ENCODE results near the gene CACNA1I.

The CACNA1I gene

DNA sequence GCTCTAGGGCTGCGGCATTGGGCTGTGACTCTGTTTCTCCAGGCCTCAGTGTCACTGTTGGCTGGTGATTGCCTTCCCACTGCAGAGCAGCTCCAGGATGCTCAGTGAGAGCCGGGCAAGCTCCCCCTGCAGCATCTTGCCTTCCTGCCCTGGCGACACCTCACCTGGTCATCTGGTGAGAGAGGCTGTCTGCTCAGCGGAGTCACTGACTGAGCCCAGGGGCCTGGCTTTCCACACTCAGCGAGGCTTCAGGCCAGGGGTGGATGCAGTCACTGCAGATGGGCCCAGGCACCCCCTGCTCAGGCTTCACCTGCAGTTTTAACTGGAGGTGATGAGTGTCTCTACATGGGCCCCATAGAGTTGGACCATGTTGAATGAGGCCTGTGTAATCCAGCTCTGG is 136.8 kb downstream of the CACNA1I start:
- H3K27me3 ChIP-seq (replicated peaks; ENCODE audit: control insufficient read depth, insufficient read depth, low read length) = no peaks in the 10 kb centered on the region; the same call in none of the 2 replicates
- TF ChIP-seq, protein P1, sequence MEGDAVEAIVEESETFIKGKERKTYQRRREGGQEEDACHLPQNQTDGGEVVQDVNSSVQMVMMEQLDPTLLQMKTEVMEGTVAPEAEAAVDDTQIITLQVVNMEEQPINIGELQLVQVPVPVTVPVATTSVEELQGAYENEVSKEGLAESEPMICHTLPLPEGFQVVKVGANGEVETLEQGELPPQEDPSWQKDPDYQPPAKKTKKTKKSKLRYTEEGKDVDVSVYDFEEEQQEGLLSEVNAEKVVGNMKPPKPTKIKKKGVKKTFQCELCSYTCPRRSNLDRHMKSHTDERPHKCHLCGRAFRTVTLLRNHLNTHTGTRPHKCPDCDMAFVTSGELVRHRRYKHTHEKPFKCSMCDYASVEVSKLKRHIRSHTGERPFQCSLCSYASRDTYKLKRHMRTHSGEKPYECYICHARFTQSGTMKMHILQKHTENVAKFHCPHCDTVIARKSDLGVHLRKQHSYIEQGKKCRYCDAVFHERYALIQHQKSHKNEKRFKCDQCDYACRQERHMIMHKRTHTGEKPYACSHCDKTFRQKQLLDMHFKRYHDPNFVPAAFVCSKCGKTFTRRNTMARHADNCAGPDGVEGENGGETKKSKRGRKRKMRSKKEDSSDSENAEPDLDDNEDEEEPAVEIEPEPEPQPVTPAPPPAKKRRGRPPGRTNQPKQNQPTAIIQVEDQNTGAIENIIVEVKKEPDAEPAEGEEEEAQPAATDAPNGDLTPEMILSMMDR (IDR thresholded peaks at IDR 0.05; ENCODE audit: insufficient read depth, low read length, poor library complexity, severe bottlenecking) = no peak
- no peak overlapping the region for H3K4me3 ChIP-seq (replicated peaks; ENCODE audit: low read depth, low read length)
- H3K36me3 ChIP-seq (ENCODE audit: control insufficient read depth, insufficient read depth, low read length) = no peaks in the 10 kb centered on the region
- DNase-seq (ENCODE audit: extremely low read depth, insufficient read length) = no peak

DNA sequence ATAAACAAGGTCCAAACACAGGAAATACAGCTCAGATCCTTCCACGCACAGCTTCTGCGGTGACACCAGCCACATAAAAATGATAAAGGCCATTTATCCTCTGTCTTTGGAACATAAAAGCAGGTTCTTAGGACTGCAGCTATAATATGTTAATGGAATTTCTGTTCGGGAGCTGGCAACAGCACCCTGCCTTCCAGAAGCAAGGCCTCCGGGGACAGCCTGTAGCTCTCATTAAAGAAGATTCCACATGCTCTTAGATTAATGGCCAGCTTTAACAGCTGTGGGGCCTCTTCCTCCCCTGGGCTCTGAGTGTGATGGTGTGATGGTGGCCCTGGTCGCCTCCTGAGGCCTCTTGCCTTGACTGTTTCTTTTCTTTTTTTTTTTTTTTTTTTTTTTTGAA is 137.3 kb downstream of the CACNA1I start:
- DNase-seq (ENCODE audit: extremely low read depth, insufficient read length) = no peak
- H3K4me3 ChIP-seq (replicated peaks; ENCODE audit: low read depth, low read length) = no peak overlapping the region
- H3K36me3 ChIP-seq (ENCODE audit: control insufficient read depth, insufficient read depth, low read length) = no peaks in the 10 kb centered on the region
- TF ChIP-seq, protein P1 (IDR thresholded peaks at IDR 0.05; ENCODE audit: insufficient read depth, low read length, poor library complexity, severe bottlenecking) = no peak
- H3K27me3 ChIP-seq (replicated peaks; ENCODE audit: control insufficient read depth, insufficient read depth, low read length) = no peaks in the 10 kb centered on the region; the same call in none of the 2 replicates

DNA sequence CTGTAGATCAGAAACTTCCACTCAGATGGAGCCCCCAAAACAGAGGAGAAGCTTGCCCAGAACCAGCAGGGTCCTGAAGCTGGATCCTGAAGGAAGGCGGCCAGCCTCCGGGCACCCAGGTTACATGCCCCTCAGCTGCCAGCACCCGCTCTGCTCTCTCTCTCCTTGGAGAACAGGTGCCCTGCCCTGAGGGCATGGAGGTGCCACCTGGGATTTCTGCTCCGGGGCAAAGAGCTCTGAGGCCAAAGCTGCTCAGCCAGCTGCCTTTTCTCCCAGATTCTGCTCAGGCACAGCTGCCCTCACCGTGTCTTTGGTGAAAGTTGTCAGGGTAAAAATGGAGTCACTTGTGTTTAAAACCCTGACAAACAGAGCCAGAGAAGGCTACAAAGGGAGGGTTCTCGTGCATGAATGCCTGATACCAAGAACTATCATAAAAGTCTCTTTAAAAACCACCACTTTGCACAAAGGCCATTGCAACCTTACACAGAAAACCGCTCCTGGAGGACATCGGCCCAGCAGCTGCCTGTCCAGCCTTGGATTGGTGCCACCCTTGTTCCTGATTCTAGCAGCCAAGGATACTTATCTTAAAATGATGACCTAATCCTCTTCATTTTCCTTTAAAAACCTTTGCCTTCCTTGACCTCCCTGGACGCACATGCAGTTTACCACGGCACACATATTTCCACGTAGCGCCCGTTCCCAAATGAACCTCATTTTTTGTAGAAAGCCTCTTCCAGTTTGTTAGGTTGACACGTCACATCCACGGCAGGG is 140.0 kb downstream of the CACNA1I start:
- TF ChIP-seq, protein P1 (IDR thresholded peaks at IDR 0.05; ENCODE audit: insufficient read depth, low read length, poor library complexity, severe bottlenecking) = no peak
- H3K27me3 ChIP-seq (replicated peaks; ENCODE audit: control insufficient read depth, insufficient read depth, low read length) = no peaks in the 10 kb centered on the region; the same call in none of the 2 replicates
- no peaks in the 10 kb centered on the region for H3K36me3 ChIP-seq (ENCODE audit: control insufficient read depth, insufficient read depth, low read length)
- no peak overlapping the region for H3K4me3 ChIP-seq (replicated peaks; ENCODE audit: low read depth, low read length)
- no peak for DNase-seq (ENCODE audit: extremely low read depth, insufficient read length)

DNA sequence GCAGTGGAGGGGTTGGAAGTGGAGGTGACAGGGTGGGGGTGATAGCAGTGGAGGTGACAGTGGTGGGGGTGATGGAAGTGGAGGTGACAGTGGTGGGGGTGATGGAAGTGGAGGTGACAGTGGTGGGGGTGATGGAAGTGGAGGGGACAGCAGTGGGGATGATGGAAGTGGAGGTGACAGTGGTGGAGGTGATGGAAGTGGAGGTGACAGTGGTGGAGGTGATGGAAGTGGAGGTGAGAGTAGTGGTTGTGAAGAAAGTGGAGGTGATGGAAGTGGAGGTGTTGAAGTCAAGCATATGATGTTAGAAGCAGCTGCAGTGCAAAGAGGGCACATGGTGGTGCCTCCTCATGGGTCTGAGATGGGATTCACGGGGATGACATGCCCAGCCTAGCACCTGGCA is 141.5 kb downstream of the CACNA1I start:
- no peaks in the 10 kb centered on the region; the same call in none of the 2 replicates for H3K27me3 ChIP-seq (replicated peaks; ENCODE audit: control insufficient read depth, insufficient read depth, low read length)
- TF ChIP-seq, protein P1 (IDR thresholded peaks at IDR 0.05; ENCODE audit: insufficient read depth, low read length, poor library complexity, severe bottlenecking) = no peak
- no peaks in the 10 kb centered on the region for H3K36me3 ChIP-seq (ENCODE audit: control insufficient read depth, insufficient read depth, low read length)
- DNase-seq (ENCODE audit: extremely low read depth, insufficient read length) = no peak
- H3K4me3 ChIP-seq (replicated peaks; ENCODE audit: low read depth, low read length) = no peak overlapping the region

DNA sequence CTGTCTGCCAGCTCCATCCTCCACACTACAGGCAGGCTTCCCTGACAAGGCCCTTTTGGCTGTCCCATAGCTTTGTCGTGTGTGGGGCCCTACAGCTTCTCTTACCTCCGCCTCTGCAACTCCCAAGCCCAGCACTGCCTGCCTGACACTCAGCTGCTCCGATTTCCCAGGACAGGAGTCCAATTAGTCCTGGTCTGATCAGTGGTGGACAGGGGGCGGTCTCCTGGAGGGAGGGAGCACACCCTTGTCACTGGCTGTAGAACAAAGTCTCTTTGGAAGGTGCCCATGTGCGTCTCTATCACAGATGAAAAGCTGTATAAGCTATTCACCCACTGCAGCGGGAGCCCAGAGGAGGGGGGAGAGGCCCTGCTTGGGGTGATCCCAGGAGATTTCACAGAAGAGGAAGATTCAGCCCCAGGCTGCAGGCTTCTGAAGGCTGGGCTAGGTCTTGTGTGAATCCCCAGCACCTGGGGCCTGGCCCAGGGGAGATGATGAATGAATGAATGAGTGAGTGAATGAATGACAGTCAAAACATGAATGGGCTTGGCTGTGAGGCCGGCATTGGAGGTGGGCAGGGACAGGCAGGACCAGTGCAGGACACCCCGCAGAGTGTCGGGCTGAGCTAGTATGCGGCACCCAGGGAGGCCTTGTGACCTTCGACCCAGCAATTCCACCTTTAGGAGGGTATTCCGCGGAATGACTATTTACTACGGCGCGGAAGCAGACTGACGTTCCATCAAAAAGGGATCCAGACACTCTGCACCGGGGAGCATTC is 142.4 kb downstream of the CACNA1I start:
- no peaks in the 10 kb centered on the region; the same call in none of the 2 replicates for H3K27me3 ChIP-seq (replicated peaks; ENCODE audit: control insufficient read depth, insufficient read depth, low read length)
- TF ChIP-seq, protein P1 (IDR thresholded peaks at IDR 0.05; ENCODE audit: insufficient read depth, low read length, poor library complexity, severe bottlenecking) = no peak
- no peak for DNase-seq (ENCODE audit: extremely low read depth, insufficient read length)
- H3K36me3 ChIP-seq (ENCODE audit: control insufficient read depth, insufficient read depth, low read length) = no peaks in the 10 kb centered on the region
- H3K4me3 ChIP-seq (replicated peaks; ENCODE audit: low read depth, low read length) = no peak overlapping the region
